ENCODE results near the gene CTAG1B.

DNA sequence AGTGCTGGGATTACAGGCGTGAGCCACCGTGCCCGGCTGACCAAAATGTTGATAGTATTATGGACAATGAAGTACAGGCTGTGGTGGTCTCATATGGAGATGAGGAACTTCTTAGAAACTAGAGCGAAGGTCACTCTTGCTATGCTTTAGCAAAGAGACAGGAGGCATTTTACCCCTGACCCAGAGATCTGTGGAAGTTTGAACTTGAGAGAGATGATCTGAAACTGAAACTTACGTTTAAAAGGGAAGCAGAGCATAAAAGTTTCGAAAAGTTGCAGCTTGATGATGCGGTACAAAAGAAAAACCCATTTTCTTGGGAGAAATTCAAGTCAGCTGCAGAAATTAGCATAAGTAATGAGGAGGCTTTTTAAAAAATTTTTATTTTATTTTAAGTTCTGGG is 42.8 kb upstream of the CTAG1B start:
- TF ChIP-seq, protein P1, sequence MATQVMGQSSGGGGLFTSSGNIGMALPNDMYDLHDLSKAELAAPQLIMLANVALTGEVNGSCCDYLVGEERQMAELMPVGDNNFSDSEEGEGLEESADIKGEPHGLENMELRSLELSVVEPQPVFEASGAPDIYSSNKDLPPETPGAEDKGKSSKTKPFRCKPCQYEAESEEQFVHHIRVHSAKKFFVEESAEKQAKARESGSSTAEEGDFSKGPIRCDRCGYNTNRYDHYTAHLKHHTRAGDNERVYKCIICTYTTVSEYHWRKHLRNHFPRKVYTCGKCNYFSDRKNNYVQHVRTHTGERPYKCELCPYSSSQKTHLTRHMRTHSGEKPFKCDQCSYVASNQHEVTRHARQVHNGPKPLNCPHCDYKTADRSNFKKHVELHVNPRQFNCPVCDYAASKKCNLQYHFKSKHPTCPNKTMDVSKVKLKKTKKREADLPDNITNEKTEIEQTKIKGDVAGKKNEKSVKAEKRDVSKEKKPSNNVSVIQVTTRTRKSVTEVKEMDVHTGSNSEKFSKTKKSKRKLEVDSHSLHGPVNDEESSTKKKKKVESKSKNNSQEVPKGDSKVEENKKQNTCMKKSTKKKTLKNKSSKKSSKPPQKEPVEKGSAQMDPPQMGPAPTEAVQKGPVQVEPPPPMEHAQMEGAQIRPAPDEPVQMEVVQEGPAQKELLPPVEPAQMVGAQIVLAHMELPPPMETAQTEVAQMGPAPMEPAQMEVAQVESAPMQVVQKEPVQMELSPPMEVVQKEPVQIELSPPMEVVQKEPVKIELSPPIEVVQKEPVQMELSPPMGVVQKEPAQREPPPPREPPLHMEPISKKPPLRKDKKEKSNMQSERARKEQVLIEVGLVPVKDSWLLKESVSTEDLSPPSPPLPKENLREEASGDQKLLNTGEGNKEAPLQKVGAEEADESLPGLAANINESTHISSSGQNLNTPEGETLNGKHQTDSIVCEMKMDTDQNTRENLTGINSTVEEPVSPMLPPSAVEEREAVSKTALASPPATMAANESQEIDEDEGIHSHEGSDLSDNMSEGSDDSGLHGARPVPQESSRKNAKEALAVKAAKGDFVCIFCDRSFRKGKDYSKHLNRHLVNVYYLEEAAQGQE (IDR thresholded peaks at IDR 0.05; ENCODE audit: insufficient replicate concordance, low read depth), result no peak
- TF ChIP-seq GABPA (IDR thresholded peaks at IDR 0.05; ENCODE audit: low read depth) (no peak), POLR2AphosphoS5 (IDR thresholded peaks at IDR 0.05; ENCODE audit: low read depth) (no peak), SPI1 (IDR thresholded peaks at IDR 0.05; ENCODE audit: borderline replicate concordance, low read depth) (no peak)
- TF ChIP-seq, protein P2, sequence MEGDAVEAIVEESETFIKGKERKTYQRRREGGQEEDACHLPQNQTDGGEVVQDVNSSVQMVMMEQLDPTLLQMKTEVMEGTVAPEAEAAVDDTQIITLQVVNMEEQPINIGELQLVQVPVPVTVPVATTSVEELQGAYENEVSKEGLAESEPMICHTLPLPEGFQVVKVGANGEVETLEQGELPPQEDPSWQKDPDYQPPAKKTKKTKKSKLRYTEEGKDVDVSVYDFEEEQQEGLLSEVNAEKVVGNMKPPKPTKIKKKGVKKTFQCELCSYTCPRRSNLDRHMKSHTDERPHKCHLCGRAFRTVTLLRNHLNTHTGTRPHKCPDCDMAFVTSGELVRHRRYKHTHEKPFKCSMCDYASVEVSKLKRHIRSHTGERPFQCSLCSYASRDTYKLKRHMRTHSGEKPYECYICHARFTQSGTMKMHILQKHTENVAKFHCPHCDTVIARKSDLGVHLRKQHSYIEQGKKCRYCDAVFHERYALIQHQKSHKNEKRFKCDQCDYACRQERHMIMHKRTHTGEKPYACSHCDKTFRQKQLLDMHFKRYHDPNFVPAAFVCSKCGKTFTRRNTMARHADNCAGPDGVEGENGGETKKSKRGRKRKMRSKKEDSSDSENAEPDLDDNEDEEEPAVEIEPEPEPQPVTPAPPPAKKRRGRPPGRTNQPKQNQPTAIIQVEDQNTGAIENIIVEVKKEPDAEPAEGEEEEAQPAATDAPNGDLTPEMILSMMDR (IDR thresholded peaks at IDR 0.05; ENCODE audit: insufficient read depth, low read length), result no peak
